Natural killer cell (primary cell): ENCODE data around the gene SLC9A7. TPM values are rescaled to one million over a fixed set of nuclear protein-coding genes. Genes with fewer than 3 reads are reported as not detected.

Experiments
- ATAC-seq, 3 donors: fragments of 150-1000 bp in 2 of 3; fragments of 200-7000 bp in 1 of 3; cut with Tn5 transposase; 1 replicate in 1 of 3; 2 replicates in 2 of 3; pipeline ENCODE4 v1.10.0; 2021; ENCODE audit warnings: mild to moderate bottlenecking in 2 of 3, moderate library complexity in 2 of 3
- DNase-seq, 2 donors: peaks; one replicate each; pipeline versions ENCODE4 v3.0.0 to v3.0.0-alpha.2; 2013 to 2021; ENCODE audit warnings: mixed read lengths in 1 of 2
- H3K27ac ChIP-seq: one replicate; pipeline ENCODE4 v1.5.1; 2013; ENCODE audit warnings: mild to moderate bottlenecking, low read length
- H3K27me3 ChIP-seq: one replicate; pipeline ENCODE4 v1.6.1; 2013; ENCODE audit warnings: low read length; ENCODE audit not compliant: control insufficient read depth, insufficient read depth
- H3K36me3 ChIP-seq: one replicate; pipeline ENCODE4 v1.6.1; 2013; ENCODE audit warnings: low read length; ENCODE audit not compliant: control insufficient read depth, insufficient read depth
- H3K4me1 ChIP-seq: one replicate; pipeline ENCODE4 v1.6.1; 2013; ENCODE audit warnings: low read length; ENCODE audit not compliant: control insufficient read depth, insufficient read depth
- H3K4me3 ChIP-seq: one replicate; pipeline ENCODE4 v1.5.1; 2013; ENCODE audit warnings: low read length
- H3K9me3 ChIP-seq: one replicate; pipeline ENCODE4 v1.6.1; 2013; ENCODE audit warnings: low read length; ENCODE audit not compliant: control insufficient read depth, insufficient read depth
- H3K27ac Mint-ChIP-seq, 2 donors: one replicate each; pipeline ENCODE4 v1.8.0; 2022; ENCODE audit warnings: mild to moderate bottlenecking in 2 of 2, mixed read lengths in 2 of 2, moderate library complexity in 1 of 2
- H3K27me3 Mint-ChIP-seq, 2 donors: one replicate each; pipeline ENCODE4 v1.8.0; 2022; ENCODE audit warnings: low read depth in 2 of 2, mixed read lengths in 2 of 2
- H3K36me3 Mint-ChIP-seq: one replicate; pipeline ENCODE4 v1.8.0; 2022; ENCODE audit warnings: mixed read lengths
- H3K4me1 Mint-ChIP-seq, 2 donors: one replicate each; pipeline ENCODE4 v1.8.0; 2022; ENCODE audit warnings: mixed read lengths in 2 of 2
- H3K4me3 Mint-ChIP-seq: one replicate; pipeline ENCODE4 v1.8.0; 2022; ENCODE audit warnings: mild to moderate bottlenecking, moderate library complexity, mixed read lengths
- H3K9me3 Mint-ChIP-seq, 2 donors: one replicate each; pipeline ENCODE4 v1.8.0; 2022; ENCODE audit warnings: mixed read lengths in 2 of 2
- WGBS: methylation state at CpG from one replicate; pipeline ENCODE4 v1.1.7; 2013; ENCODE audit warnings: missing lambda C conversion rate; ENCODE audit not compliant: insufficient coverage; 5-methylcytosine and 5-hydroxymethylcytosine counted together
- intact Hi-C: fragments of 100-400 bp; cut with micrococcal nuclease; formaldehyde crosslinking; loops from one replicate; pipeline ENCODE4 v1.14.2; 2022
- total RNA-seq, 4 donors: library from RNA; stranded (reverse); fragments of 120-200 nt in 1 of 4; gene quantifications; one replicate each; pipeline versions ENCODE4 v1.2.3 to v1.2.4, GENCODE V29; 2013 to 2022
- TF ChIP-seq, protein P1 (sequence below): fragments of 200-600 bp; IDR thresholded peaks from one replicate; pipeline ENCODE4 v1.8.0; 2022; ENCODE audit warnings: antibody characterized with exemption

The SLC9A7 gene
- total RNA-seq, 3 donors from 2014 or later (not counting 1 experiment from before 2014, with no cell fraction given) = 0.39 to 1.1 (median 0.75) TPM

GRCh38 chrX:46777971-46778810 lies 19.3 kb upstream of the SLC9A7 start:
- Mint-ChIP-seq H3K27me3 (peaks cover 3 to 30% of the 10 kb centered on the region in 2 donors), H3K36me3 (no peaks in the 10 kb centered on the region), H3K4me1 (no peaks in the 10 kb centered on the region), H3K9me3 (no peaks in the 10 kb centered on the region), H3K4me3 (no peak overlapping the region), H3K27ac (no peak overlapping the region)
- intact Hi-C loops = no loop called here
- Histone ChIP-seq H3K9me3 (no peaks in the 10 kb centered on the region), H3K27ac (no peak overlapping the region), H3K36me3 (no peaks in the 10 kb centered on the region), H3K4me3 (no peak overlapping the region), H3K27me3 (no peaks in the 10 kb centered on the region), H3K4me1 (no peaks in the 10 kb centered on the region)
- TF ChIP-seq, protein P1, sequence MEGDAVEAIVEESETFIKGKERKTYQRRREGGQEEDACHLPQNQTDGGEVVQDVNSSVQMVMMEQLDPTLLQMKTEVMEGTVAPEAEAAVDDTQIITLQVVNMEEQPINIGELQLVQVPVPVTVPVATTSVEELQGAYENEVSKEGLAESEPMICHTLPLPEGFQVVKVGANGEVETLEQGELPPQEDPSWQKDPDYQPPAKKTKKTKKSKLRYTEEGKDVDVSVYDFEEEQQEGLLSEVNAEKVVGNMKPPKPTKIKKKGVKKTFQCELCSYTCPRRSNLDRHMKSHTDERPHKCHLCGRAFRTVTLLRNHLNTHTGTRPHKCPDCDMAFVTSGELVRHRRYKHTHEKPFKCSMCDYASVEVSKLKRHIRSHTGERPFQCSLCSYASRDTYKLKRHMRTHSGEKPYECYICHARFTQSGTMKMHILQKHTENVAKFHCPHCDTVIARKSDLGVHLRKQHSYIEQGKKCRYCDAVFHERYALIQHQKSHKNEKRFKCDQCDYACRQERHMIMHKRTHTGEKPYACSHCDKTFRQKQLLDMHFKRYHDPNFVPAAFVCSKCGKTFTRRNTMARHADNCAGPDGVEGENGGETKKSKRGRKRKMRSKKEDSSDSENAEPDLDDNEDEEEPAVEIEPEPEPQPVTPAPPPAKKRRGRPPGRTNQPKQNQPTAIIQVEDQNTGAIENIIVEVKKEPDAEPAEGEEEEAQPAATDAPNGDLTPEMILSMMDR = no peak
- 30% methylated on average over 3 of the region's 7 CpGs for WGBS
- no peak for ATAC-seq
- DNase-seq = no peak

GRCh38 chrX:46770817-46771163 lies 11.9 kb upstream of the SLC9A7 start:
- DNase-seq (no peak), ATAC-seq (no peak)
- H3K27me3 ChIP-seq = no peaks in the 10 kb centered on the region
- H3K4me1 Mint-ChIP-seq = no peaks in the 10 kb centered on the region
- intact Hi-C loops = no loop called here
- TF ChIP-seq, protein P1 = no peak
- H3K36me3 ChIP-seq = no peaks in the 10 kb centered on the region
- no peak overlapping the region for H3K27ac ChIP-seq
- H3K4me1 ChIP-seq = no peaks in the 10 kb centered on the region
- H3K27ac Mint-ChIP-seq = no peak overlapping the region
- no peaks in the 10 kb centered on the region for H3K9me3 Mint-ChIP-seq
- H3K36me3 Mint-ChIP-seq = no peaks in the 10 kb centered on the region
- H3K27me3 Mint-ChIP-seq = peaks cover 2 to 31% of the 10 kb centered on the region in 2 donors
- H3K4me3 Mint-ChIP-seq = no peak overlapping the region
- no peak overlapping the region for H3K4me3 ChIP-seq
- 86% methylated on average over 1 of the region's 1 CpG for WGBS
- no peaks in the 10 kb centered on the region for H3K9me3 ChIP-seq

DNA sequence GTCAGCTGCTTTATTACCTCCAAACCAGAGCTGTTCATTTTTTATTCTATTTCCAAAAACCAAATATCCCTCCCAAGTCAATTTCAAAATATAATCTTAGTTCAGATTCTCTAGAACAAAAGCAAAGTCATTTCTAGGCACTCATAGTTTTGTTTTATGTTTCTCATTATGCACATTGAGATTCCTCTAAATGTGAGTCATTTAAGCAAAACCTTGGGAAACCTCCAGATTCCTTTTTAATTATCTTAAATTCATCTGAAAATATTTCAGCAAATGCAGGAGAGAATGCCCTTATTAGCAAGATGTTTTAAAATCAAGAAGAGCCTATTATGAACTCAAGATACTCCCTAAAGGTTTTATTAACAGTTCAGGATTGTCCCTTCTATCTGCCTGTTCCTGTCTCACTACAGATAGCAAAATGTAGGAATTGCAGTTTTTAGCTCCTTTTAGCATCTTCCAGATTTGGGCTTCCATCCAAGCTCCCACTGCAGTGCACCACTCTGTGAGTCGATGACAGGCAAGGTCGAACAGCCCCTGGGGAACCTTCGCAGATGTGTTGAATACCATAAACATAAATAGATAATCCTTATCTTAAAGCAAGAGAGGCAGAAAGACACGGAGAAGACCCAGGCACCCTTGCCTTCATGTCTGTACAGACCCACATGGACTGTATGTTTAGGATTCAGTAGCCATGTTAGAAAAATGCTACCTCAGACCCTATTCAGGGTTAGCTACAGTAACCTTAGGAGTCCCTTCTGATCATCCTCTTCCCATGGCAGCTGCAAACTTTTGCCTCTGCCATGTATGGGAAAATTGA lies 11.3 kb upstream of the SLC9A7 start:
- Histone ChIP-seq H3K4me1 (no peaks in the 10 kb centered on the region), H3K36me3 (no peaks in the 10 kb centered on the region), H3K27me3 (no peaks in the 10 kb centered on the region), H3K4me3 (no peak overlapping the region), H3K27ac (no peak overlapping the region), H3K9me3 (no peaks in the 10 kb centered on the region)
- DNase-seq (no peak), ATAC-seq (no peak)
- Mint-ChIP-seq H3K9me3 (no peaks in the 10 kb centered on the region), H3K27me3 (peaks cover 2 to 31% of the 10 kb centered on the region in 2 donors), H3K36me3 (no peaks in the 10 kb centered on the region), H3K4me1 (no peaks in the 10 kb centered on the region), H3K27ac (no peak overlapping the region), H3K4me3 (no peak overlapping the region)
- TF ChIP-seq, protein P1 = no peak
- WGBS = no CpG with 5 or more reads among the region's 4 CpGs
- intact Hi-C loops = no loop called here
